Measurements from ENCODE around the gene CLEC12A.
"Not testable (repeated sequence)": the region's sequence is repeated elsewhere in the genome, so short reads cannot be mapped to it uniquely, and the experiment has no call there.

The CLEC12A gene

GRCh38 chr12:9947674-9948073, 23.5 kb upstream of the CLEC12A start:
- no peak for TF ChIP-seq CTCF (IDR thresholded peaks at IDR 0.05; ENCODE audit: low read depth, low read length)
- H3K4me3 ChIP-seq (ENCODE audit: low read depth, low read length), result no peak overlapping the region

- TF ChIP-seq CTCF (IDR thresholded peaks at IDR 0.05; ENCODE audit: low read depth, low read length), result no peak
- no peak overlapping the region for H3K4me3 ChIP-seq (ENCODE audit: low read depth, low read length)
These were observed 22.5 kb upstream of the CLEC12A start for GRCh38 chr12:9948606-9949296.

- H3K4me3 ChIP-seq (ENCODE audit: low read depth, low read length), result no peak overlapping the region
- no peak for TF ChIP-seq CTCF (IDR thresholded peaks at IDR 0.05; ENCODE audit: low read depth, low read length)
These were observed 20.1 kb upstream of the CLEC12A start for GRCh38 chr12:9951026-9951675.

GRCh38 chr12:9952954-9953729, 18.1 kb upstream of the CLEC12A start:
- not testable (repeated sequence) for H3K4me3 ChIP-seq (ENCODE audit: low read depth, low read length)

- no peak overlapping the region for H3K4me3 ChIP-seq (ENCODE audit: low read depth, low read length)
- TF ChIP-seq CTCF (IDR thresholded peaks at IDR 0.05; ENCODE audit: low read depth, low read length), result no peak
These were observed 13.4 kb upstream of the CLEC12A start for GRCh38 chr12:9957834-9958233.

GRCh38 chr12:9960590-9960989, 10.6 kb upstream of the CLEC12A start:
- no peak for TF ChIP-seq CTCF (IDR thresholded peaks at IDR 0.05; ENCODE audit: low read depth, low read length)
- no peak overlapping the region for H3K4me3 ChIP-seq (ENCODE audit: low read depth, low read length)

GRCh38 chr12:9961106-9961505, 10.1 kb upstream of the CLEC12A start:
- no peak overlapping the region for H3K4me3 ChIP-seq (ENCODE audit: low read depth, low read length)
- no peak for TF ChIP-seq CTCF (IDR thresholded peaks at IDR 0.05; ENCODE audit: low read depth, low read length)
